Measurements from ENCODE around the gene MLYCD. TPM values are rescaled to one million over a fixed set of nuclear protein-coding genes. Genes with fewer than 3 reads are reported as not detected.

MLYCD gene
- total RNA-seq, 1 experiment from 2014 or later: 1.1 TPM

DNA sequence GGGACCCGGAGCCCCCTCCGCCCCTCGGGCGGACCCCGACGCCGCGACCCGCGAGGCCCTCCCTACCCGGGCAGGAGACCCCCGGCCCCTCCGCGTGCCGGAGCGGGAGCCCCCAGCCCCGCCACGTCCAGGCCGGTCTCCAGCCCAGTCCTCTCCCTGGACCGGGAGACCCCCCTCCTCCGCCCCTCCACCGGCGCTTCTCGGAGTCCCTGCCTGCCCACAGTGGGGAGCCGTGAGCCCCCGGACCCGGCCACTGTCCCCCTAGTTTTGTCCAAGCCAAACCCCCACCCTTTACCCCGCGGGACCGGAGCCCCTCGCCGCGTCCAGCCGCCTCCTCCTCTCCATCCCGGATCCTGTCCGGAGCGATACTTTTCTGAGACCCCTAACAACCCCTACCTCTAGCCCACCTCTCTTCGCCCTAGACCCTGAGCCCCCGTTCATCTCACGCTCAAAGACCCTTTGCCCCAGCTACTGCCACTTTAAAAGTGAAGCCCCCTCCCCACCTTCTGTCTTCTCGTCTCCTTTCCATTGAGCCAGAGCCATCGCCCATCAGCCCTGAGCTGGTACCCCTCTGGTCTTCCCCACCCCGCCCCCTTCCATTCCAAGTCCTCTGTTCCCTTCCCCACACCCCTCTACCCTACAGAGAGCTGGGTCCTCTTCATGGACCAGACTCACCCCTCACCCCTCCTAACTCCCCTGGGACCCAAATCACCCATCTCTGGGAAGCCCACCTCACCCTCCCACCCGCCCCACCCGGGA, 70.2 kb downstream of the MLYCD start:
- DNase-seq (ENCODE audit: low read depth): no peak

DNA sequence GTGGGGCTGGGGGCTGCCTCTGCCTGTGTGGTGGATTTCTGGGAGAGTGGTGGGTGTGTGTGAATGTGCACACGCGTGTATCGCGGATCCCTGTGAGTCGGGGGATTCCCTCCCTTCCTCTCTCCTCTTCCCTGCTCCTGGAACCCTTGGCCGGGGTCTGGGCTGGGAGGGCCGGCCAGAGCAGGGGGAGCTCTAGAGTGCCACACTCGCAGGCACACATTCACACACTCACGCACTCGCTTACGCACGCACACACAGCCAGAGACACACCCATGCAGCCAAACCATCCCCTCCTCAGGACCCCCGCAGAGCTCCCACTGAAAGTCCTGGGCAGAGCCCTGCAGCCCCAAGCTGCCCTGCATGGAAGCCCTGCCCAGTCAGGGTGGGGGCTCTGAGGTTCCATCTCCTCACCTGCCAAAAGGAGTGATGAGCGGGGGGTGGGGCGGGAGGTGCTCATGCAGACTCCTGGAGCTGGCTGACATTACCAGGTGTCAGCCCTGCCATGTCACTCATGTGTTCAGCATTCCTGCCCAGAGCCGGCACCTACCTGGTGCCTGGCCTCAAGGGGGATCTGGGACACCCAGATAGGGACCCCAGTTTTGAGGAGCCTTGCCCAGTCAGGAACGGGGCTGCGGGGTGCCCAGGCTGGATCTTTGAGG, 71.0 kb downstream of the MLYCD start:
- no peak for DNase-seq (ENCODE audit: low read depth)

- no peak for DNase-seq (ENCODE audit: low read depth)
These were observed 71.5 kb downstream of the MLYCD start for GRCh38 chr16:83970430-83970815.

GRCh38 chr16:83971165-83972130, 72.5 kb downstream of the MLYCD start:
- no peak for DNase-seq (ENCODE audit: low read depth)

DNA sequence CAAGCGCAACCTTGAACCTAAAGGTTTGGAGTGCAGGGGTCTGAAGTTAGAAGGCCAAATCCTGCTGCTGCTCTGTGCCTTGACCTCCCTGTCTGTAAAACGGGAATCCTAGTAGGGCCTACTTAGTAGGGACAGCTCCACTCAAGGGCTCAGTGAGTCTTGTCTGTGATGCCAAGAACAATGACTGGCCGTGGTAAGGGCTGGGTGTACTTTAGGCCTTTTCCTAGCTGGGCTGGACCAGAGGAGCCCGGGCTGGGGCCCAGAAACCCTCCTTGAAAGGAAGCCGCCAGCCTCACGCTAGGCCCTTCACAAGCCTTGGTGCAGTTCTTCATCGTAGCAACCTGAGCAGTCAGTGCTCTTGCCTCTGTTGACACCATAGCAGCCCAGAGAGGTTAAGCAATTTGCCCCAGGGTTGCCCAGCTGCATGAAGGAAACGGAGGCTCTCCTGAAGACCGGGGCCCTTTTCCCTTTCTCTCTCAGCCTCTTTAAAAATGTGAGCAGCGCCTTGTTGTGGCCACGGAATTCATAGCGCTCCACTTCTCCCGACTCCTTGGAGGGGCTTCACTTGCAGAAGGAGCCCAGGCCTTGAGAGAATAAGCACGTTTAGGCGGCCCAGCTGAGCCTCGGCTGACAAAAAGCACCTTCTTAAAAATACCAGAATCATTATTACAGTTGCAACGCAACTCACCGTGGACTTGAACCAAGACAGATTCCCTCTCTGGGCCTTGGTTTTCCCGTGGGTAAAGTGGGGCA, 73.5 kb downstream of the MLYCD start:
- DNase-seq (ENCODE audit: low read depth): no peak

DNA sequence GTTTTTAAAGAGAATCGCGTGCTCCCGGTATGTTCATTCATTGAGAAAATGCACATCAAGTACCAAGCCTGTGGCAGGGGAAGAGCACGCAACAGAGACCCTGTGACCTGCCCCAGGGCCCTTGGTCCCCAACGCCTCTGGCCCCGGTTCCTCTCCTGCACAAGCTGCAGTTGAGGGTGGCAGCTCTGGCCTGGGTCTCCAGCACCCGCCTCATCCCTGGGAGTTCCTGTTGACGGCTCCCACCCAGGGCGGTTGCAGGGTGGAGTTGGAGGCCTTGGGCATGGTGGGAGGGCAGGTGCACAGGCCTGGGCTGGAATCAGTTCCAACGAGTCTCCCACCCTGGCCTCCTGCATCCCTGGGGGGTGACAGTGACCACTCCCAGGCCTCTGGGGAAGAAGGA, 74.2 kb downstream of the MLYCD start:
- DNase-seq (ENCODE audit: low read depth): no peak

- no peak for DNase-seq (ENCODE audit: low read depth)
These were observed 74.9 kb downstream of the MLYCD start for GRCh38 chr16:83973581-83974385.

- no peak for DNase-seq (ENCODE audit: low read depth)
These were observed 75.6 kb downstream of the MLYCD start for GRCh38 chr16:83974475-83974874.

DNA sequence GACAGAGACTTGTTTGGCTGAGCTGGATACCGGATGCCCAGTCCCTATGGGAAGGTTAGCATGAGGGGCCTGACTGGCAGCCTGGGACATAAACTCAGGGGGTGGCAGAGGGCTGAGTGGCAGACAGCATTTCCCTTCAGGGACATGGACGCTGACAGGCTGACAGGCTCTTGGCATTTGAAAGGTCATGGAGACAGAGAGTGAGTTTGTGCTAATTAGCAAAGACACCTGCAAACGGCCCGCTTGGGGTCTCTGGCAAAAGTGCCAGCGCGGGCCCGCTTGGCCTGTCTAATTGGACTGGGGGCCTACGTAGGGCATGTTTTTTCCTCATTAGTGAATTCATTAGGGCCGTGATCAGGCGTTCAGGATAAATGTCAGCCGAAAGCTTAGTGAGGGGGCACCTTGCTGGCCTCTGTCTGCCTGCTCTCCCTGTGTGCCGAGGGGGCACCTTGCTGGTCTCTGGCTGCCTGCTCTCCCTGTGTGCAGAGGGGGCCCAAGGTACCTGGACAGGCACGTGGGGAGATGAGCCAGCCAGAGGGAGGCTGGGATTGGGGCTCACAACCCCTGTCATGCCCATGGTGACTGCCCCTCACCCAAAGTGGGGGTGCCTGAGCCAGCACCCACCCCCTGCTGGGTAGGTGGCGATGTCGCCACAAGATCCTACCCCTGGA, 76.8 kb downstream of the MLYCD start:
- no peak for DNase-seq (ENCODE audit: low read depth)

Other genes with a start within 250 kb of the MLYCD start
- gene HSBP1, start 91.1 kb upstream of the MLYCD start, total RNA-seq (2014; rRNA removed; shearing (Covaris generic)): 128 and 167 TPM in 2 replicates
- 4.2 and 4.3 TPM in 2 replicates for gene OSGIN1, start 54.1 kb downstream of the MLYCD start, total RNA-seq (2014; rRNA removed; shearing (Covaris generic))
- gene NECAB2, start 69.1 kb downstream of the MLYCD start, total RNA-seq (2014; rRNA removed; shearing (Covaris generic)): not detected in 2 replicates
- not detected in 2 replicates for gene SLC38A8, start 143.7 kb downstream of the MLYCD start, total RNA-seq (2014; rRNA removed; shearing (Covaris generic))
- 38.2 and 38.6 TPM in 2 replicates for gene MBTPS1, start 217.8 kb downstream of the MLYCD start, total RNA-seq (2014; rRNA removed; shearing (Covaris generic))
- gene HSDL1, start 246.1 kb downstream of the MLYCD start, total RNA-seq (2014; rRNA removed; shearing (Covaris generic)): 18.2 and 18.6 TPM in 2 replicates
- not detected in 2 replicates for gene DNAAF1, start 246.2 kb downstream of the MLYCD start, total RNA-seq (2014; rRNA removed; shearing (Covaris generic))

Data from RPMI7951 (cell line).